MM.1S (cell line): ENCODE results near the gene SOWAHC.
A peak's percentile ranks its signal among the peaks of the same experiment; 100 is the strongest.
"Not testable (repeated sequence)": the region's sequence is repeated elsewhere in the genome, so short reads cannot be mapped to it uniquely, and the experiment has no call there.

Experiments
- DNase-seq: peaks from one replicate; pipeline ENCODE4 v3.0.0-alpha.2; 2015
- H2AFZ ChIP-seq: fragments of 300-600 bp; sonication (generic); 2 replicates; pipeline ENCODE4 v1.6.0; 2016; ENCODE audit warnings: antibody characterized with exemption, low read length
- H3F3A ChIP-seq: fragments of 300-600 bp; sonication (generic); 2 replicates; pipeline ENCODE4 v1.6.1; 2016; ENCODE audit warnings: mild to moderate bottlenecking, antibody characterized with exemption, low read length, moderate library complexity, mixed read lengths; ENCODE audit not compliant: insufficient read depth
- H3K27ac ChIP-seq: fragments of 300-600 bp; sonication (generic); 2 replicates; pipeline ENCODE4 v1.5.1; 2016; ENCODE audit warnings: mild to moderate bottlenecking, low read length
- H3K27me3 ChIP-seq: fragments of 300-600 bp; sonication (generic); replicated peaks from 2 replicates; pipeline ENCODE4 v1.6.0; 2016; ENCODE audit warnings: low read length; ENCODE audit not compliant: insufficient read depth
- H3K36me3 ChIP-seq: fragments of 300-600 bp; sonication (generic); replicated peaks from 2 replicates; pipeline ENCODE4 v1.6.1; 2016; ENCODE audit warnings: mild to moderate bottlenecking, low read length, mixed read lengths; ENCODE audit not compliant: insufficient read depth
- H3K4me1 ChIP-seq: fragments of 300-600 bp; sonication (generic); 2 replicates; pipeline ENCODE4 v1.6.1; 2016; ENCODE audit warnings: low read length, mixed read lengths
- H3K4me2 ChIP-seq: fragments of 300-600 bp; sonication (generic); 2 replicates; pipeline ENCODE4 v1.6.0; 2016; ENCODE audit warnings: low read depth, low read length
- H3K4me3 ChIP-seq: fragments of 300-600 bp; sonication (generic); 2 replicates; pipeline ENCODE4 v1.5.1; 2016; ENCODE audit warnings: low read length, mixed read lengths
- H3K79me2 ChIP-seq: fragments of 300-600 bp; sonication (generic); 2 replicates; pipeline ENCODE4 v1.6.1; 2016; ENCODE audit warnings: mixed run types, low read length, mixed read lengths
- H3K9ac ChIP-seq: fragments of 300-600 bp; sonication (generic); 2 replicates; pipeline ENCODE4 v1.6.1; 2016; ENCODE audit warnings: low read length, mixed read lengths
- H3K9me2 ChIP-seq: fragments of 300-600 bp; sonication (generic); replicated peaks from 2 replicates; pipeline ENCODE4 v1.6.1; 2016; ENCODE audit warnings: mild to moderate bottlenecking, low read length, mixed read lengths; ENCODE audit not compliant: insufficient read depth
- H3K9me3 ChIP-seq: fragments of 300-600 bp; sonication (generic); replicated peaks from 2 replicates; pipeline ENCODE4 v1.6.1; 2016; ENCODE audit warnings: mild to moderate bottlenecking, low read length, mixed read lengths; ENCODE audit not compliant: insufficient read depth
- H4K20me1 ChIP-seq: fragments of 300-600 bp; sonication (generic); 2 replicates; pipeline ENCODE4 v1.6.1; 2016; ENCODE audit warnings: mild to moderate bottlenecking, low read length, moderate library complexity, mixed read lengths; ENCODE audit not compliant: insufficient read depth
- CTCF ChIP-seq: fragments of 300-600 bp; sonication (generic); IDR thresholded peaks from 2 replicates; pipeline ENCODE4 v1.5.1; 2016; ENCODE audit warnings: antibody characterized with exemption, low read length, mixed read lengths
- EZH2 ChIP-seq: fragments of 300-600 bp; sonication (generic); optimal IDR thresholded peaks from 2 replicates; pipeline ENCODE3; 2017; ENCODE audit warnings: low read depth, mild to moderate bottlenecking, antibody characterized with exemption, low read length, mixed read lengths
- EZH2phosphoT487 ChIP-seq: fragments of 300-600 bp; sonication (generic); IDR thresholded peaks from 2 replicates; pipeline ENCODE4 v1.6.1; 2018; ENCODE audit warnings: antibody characterized with exemption, low read length

SOWAHC gene

GRCh38 chr2:109636317-109636716, 22.2 kb downstream of the SOWAHC start:
- Histone ChIP-seq H3K27me3 (no peaks in the 10 kb centered on the region), H3F3A (peaks cover 25% of the 10 kb centered on the region), H3K4me2 (no peak overlapping the region), H3K9me2 (no peaks in the 10 kb centered on the region), H3K9me3 (no peaks in the 10 kb centered on the region), H3K4me1 (peaks cover 30% of the 10 kb centered on the region), H3K4me3 (no peak overlapping the region), H3K27ac (peak overlapping the region; percentile 87; the same call in 1 of the 2 replicates), H2AFZ (no peak overlapping the region), H3K9ac (no peak overlapping the region), H3K79me2 (no peaks in the 10 kb centered on the region), H3K36me3 (no peaks in the 10 kb centered on the region), H4K20me1 (no peaks in the 10 kb centered on the region)
- TF ChIP-seq EZH2 (no peak), EZH2phosphoT487 (no peak), CTCF (no peak)
- no peak for DNase-seq

GRCh38 chr2:109637749-109638570, 23.8 kb downstream of the SOWAHC start:
- no peaks in the 10 kb centered on the region for H3K79me2 ChIP-seq
- H3K4me2 ChIP-seq: peak overlapping the region; percentile 39

GRCh38 chr2:109638795-109639194, 24.6 kb downstream of the SOWAHC start:
- no peaks in the 10 kb centered on the region for H3K79me2 ChIP-seq
- no peaks in the 10 kb centered on the region for H3K36me3 ChIP-seq
- H3K27me3 ChIP-seq: no peaks in the 10 kb centered on the region
- H3K4me3 ChIP-seq: no peak overlapping the region
- H3K27ac ChIP-seq: peak overlapping the region; percentile 87
- peaks cover 37% of the 10 kb centered on the region for H3F3A ChIP-seq
- TF ChIP-seq CTCF (no peak), EZH2 (no peak), EZH2phosphoT487 (no peak)
- H4K20me1 ChIP-seq: no peaks in the 10 kb centered on the region
- peaks cover 45% of the 10 kb centered on the region for H3K4me1 ChIP-seq
- no peaks in the 10 kb centered on the region for H3K9me3 ChIP-seq
- no peaks in the 10 kb centered on the region for H3K9me2 ChIP-seq
- peak overlapping the region; percentile 38 for H3K9ac ChIP-seq
- no peak overlapping the region for H2AFZ ChIP-seq
- H3K4me2 ChIP-seq: peak overlapping the region; percentile 39
- no peak for DNase-seq

More at GRCh38 chr2:109637749-109638570, 23.8 kb downstream of the SOWAHC start:
- Histone ChIP-seq H3K27me3 (no peaks in the 10 kb centered on the region), H3K4me3 (peak overlapping the region; percentile 10; the same call in 1 of the 2 replicates), H2AFZ (no peak overlapping the region), H3F3A (peaks cover 30% of the 10 kb centered on the region), H3K27ac (peak overlapping the region; percentile 87), H3K36me3 (no peaks in the 10 kb centered on the region), H3K9me2 (no peaks in the 10 kb centered on the region), H3K4me1 (peaks cover 41% of the 10 kb centered on the region), H3K9me3 (no peaks in the 10 kb centered on the region), H4K20me1 (no peaks in the 10 kb centered on the region), H3K9ac (peak overlapping the region; percentile 71)
- DNase-seq: peak; percentile 91
- TF ChIP-seq CTCF: no peak
- TF ChIP-seq EZH2phosphoT487: no peak
- TF ChIP-seq EZH2: no peak

- DNase-seq, H3K27ac ChIP-seq, H3K36me3 ChIP-seq, H3K9me3 ChIP-seq, H2AFZ ChIP-seq, H4K20me1 ChIP-seq, H3K4me3 ChIP-seq, H3K9me2 ChIP-seq, H3K9ac ChIP-seq, H3K27me3 ChIP-seq, H3K79me2 ChIP-seq, H3K4me2 ChIP-seq: not testable (repeated sequence)
- Histone ChIP-seq H3F3A (peaks cover 48% of the 10 kb centered on the region), H3K4me1 (peaks cover 52% of the 10 kb centered on the region)
Observed at GRCh38 chr2:109640000-109640399, 25.8 kb downstream of the SOWAHC start.
